Measurements from ENCODE around the gene MAST4.

Gene MAST4

DNA sequence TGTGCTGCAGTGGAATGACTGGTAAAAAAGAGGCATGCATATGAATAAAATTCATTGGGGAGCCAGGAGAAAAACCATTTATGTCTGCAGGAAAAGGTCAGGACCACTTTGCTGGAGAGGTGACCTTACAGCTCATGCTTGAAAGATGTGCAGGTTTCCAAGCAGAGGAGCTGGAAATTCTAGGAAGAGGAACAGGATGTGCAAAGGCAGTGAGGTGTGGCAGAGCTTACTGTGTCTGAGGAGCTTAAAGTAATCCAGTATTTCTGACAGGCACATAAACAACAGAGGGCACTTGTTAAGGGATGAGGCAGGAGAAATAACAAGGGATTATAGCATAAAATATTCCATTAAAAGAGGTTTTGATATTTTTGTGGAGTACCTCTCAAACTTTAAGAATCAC lies 397.3 kb downstream of the MAST4 start:
- DNase-seq (ENCODE audit: low read depth): no peak

DNA sequence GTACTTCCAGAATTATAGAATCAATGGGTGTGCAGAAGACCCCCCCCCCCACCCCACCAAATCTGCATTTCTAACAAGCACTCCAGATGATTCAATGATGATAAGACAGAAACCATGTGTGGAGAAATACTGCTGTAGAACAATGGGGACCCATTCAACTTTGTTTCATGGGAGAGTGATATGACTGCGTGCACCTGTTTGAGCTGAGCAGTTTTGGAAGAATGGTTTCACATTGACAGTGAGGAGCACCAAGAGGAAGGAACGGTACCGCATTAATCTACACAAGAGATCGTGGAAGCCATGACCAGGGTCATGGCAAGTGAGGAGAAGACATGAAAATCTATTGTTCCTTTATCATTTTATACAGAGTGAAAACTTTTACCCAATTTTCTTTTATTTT lies 397.7 kb downstream of the MAST4 start:
- no peak for DNase-seq (ENCODE audit: low read depth)

DNA sequence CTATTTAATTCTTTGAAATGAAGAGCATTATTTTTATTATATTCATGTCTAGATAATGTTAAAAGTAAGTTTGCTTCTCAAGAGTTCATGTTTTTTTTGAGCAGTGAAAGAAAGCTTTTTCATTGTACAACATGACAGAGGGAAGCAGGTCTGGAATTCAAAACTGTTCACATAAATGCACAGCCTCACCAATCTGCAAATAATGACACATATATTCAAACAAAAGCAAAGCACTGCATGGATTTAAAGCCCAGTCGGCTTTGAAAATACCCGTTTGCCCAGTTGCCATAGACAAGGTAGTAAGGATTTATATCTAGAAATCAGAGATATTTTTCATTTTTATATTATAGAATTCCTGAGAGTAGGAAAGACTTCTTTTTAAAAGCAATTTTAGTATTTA lies 398.6 kb downstream of the MAST4 start:
- DNase-seq (ENCODE audit: low read depth): no peak

DNA sequence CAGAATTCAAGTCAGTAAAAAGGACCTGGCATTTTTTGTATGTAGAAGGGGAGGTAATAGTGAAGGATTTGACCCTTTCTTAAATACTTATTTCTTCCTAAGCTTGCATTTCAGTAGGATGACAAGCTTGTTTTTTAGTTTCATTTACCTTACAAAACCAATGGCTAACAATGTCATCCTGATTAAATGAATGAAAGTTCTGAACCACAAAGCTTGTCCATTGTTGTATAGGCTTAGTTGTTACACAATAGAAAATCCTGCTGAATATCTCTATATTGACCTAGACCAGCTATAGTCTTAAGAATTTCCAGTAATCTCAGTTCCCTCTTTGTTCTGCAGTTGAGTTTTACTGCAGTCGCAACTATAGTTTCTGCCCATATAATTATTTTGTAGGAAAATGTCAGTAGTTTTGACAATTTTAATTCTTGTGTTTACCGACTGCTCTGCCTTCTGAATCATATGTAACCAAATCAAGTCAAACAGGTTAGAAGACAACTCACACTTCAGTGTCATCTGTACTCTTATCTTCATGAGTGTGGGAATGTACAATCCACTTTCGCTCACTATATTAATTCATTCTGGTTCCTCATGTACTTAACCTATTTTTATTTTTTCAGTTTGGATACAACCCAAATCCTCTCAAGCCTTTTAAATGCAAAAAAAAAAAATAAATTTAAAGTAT lies 404.7 kb downstream of the MAST4 start:
- no peak for DNase-seq (ENCODE audit: low read depth)

DNA sequence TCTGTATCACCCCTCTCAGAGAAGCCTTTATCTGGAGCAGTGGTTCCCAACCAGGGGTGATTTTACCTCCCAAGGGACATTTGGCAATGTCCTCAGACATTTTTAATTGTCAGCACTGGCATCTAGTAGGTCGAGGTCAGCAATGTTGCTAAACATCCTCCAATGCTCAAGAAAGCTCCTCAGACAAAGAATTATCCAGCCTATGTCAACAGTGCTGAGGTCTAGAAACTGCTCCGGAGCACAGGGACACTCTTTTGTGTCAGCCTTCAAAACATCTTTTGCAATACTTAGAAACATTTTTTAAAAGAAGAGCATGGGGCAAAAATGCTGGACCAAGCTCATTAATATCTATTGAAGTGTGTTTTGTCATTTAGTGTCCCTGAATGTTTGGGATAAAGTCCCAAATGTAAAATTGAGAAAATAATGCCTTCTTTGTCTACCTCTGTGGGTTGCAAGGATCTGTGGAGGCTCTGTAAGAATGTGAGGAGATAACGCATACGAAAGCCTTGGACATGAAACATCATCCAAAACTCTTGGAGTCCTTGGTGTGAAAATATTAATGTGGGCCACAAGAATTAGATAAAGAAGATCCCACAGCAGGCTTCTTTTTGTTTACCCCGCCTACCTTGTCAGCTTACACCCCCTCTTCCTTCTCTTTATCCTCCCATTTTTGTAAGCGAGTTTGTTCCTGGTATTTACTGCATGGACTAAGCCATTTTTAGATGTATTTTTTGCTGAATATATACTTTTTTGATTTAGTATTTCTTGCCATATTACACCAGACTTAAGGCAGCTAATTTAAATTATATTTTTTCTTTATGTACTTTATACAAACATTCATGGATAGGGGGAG lies 406.9 kb downstream of the MAST4 start:
- no peak for DNase-seq (ENCODE audit: low read depth)

DNA sequence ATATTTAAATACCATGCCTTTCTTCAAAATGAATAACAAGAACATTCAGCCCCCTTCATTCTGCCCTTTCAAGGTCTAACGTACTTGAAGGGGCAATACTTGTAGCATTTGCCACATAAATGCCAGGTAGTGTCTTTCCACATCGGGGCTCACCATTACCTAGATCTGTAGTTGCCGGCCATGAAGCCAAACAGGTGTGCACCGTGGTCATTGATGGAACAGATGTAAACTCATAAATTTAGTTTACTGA lies 407.4 kb downstream of the MAST4 start:
- no peak for DNase-seq (ENCODE audit: low read depth)

DNA sequence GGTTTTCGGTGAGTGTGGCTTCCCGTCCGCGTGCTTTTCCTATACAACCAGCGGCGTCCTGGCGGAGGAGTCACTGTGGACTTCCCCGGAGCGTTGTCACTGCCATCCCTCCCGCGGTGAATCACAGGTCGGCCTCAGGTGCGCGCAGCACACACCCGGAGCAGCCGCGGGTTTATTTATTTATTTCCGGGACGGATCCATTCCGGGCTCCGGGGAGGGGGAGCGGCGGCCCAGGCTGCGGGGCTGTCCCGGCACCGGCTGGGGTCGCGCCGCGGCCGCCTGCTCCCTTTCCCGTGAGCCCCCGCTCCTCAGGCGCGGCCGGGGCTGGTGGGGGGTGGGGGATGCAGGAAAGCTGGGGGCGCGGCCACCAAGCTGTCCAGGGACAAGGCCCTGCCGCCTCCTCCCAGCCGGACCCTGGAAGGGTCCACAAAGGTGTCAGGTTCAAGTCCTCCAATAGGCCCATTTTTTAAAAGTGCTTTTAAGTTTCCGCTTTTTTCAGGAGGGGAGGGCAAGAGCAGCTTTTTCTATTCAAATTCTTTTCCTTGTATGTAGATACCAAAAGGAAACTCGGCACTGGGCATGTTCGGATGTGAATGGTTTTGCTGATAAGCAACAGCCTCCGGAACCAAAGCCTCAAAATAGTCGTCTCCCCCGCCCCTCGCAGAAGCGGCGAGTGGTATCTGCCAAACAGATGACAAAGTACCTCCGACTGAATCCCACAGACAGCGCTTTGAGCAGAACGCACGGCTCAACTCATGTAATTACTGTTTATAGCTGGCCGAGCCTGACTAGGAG lies 407.9 kb downstream of the MAST4 start:
- DNase-seq (ENCODE audit: low read depth): peak; percentile 87

DNA sequence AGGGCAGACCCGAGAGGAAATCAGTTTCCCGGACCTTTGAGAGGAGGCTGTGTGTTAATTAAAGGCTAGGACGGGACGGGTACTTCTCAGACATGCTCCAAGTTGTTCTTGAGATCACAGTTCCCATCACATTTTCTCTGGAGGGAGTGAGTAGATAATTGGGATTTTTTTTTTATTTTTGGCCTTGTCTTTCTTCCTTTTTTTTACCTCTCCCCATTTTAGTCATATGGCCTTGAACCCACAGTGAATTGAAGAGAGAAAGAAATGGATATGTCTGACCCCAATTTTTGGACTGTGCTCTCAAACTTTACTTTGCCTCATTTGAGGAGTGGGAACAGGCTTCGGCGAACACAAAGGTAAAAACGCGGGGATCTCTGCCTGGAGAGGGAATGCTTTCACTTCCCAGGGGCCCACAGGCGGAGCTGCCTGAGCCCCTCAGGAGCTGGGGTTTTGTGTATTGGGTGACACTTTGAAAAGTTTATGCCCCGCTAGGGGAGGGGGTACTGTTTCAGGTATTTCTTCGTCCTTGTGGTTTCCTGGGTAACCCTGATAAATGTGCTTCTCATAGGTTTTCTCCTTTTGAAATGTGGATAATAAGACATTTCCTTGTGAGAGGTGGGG lies 408.6 kb downstream of the MAST4 start:
- no peak for DNase-seq (ENCODE audit: low read depth)

DNA sequence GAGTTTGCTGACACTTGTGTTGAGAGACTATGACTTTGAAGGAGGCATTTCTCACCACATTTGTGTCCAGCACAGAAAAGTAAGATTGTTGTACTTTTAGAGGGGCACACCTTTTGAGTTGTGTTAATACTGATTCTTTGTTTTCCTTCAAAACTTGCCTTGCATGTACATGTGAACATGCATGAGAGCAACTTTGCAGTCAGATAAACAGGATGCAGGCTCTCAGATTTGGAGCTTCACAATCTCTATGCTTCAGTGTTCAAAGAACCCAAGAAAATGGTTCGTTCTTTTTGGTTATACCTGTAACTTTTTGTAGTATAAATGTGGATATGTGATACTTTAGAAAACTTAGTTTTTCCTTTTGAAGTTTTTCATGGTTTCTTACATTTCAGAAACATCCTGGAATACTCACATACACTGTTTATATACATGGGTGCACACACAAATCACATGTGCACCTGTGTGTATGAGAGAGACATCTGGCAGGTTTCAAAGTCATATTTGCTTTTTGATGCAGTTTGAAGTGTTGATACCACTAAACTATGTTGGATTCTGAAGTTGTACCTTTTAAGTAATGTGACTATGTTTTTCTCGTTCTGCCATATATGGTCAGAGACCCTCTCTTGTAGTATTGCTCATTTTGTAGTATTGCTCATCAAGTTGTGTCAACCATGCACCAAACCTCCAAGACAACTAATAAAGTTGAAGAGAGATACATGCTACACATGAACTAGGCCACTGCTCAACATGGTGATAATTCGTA lies 409.7 kb downstream of the MAST4 start:
- no peak for DNase-seq (ENCODE audit: low read depth)

DNA sequence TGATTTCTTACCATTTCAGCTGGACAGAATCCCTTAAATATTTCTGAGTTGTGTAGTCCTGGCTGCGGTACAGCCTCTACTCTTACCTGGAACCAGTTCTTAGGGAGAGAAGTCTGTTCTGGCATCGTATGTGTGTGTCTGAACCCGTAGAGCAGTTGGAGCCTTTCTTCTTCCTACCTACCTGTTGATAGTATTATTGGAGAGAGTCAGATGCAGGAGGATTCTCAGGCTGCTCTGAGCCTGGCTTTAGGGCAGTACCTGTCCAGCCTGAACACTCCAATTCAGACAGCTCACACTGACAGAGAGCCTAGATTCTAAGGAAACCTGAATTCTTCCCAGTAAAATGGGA lies 410.3 kb downstream of the MAST4 start:
- no peak for DNase-seq (ENCODE audit: low read depth)

DNA sequence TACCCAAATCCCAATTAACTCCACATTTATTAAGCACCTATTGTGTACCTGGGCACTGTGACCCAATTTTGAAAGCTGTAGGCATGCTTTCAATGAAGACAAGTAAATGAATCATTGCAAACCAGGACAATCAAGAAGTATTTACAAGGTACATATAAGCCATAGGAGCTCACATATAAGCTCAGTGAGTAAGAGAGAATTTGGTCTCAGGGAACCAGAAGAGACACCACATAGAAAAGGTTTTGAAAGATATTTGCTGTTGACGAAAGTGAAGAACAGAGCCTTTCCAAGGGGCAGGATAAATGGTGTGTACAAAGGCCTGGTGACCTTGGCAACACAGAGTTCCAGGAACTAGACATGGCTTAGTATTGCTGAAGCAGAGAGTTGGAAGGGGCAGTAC lies 412.8 kb downstream of the MAST4 start:
- DNase-seq (ENCODE audit: low read depth): no peak

DNA sequence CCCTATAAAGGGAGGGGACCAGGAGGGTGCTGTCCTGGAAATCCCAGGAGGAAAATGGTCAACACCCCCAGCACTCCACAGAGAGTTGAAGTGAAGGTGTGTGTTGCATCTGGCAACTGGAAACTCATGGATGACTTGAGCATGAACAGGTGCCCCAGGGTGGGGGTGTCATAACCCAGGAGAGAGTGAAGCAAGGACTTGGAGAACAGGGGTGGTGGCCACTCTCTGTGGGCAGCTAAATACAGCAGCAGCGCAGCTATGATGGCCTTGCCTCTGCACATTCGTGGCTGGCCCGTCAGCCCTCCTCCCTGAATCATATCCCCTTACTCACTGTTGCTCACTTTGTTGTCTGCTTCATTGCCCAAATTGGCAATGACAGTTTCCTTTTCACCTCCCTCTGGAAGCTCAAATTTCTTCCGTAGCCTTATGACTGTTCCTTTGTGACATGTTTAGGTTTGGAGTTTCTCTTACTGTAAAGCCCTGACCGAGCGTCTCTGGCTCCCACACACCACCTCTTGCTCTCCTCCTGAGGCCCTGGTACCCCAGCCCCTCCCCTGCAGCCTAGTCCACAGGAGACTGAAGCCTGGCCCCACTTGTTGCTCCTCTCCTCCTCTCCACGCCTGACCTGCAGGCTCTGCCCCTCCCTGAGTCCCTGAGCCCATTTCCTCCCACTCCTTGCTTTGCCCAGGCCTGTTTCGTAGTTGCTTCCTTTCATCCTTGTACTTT lies 414.7 kb downstream of the MAST4 start:
- peak; percentile 44 for DNase-seq (ENCODE audit: low read depth)

DNA sequence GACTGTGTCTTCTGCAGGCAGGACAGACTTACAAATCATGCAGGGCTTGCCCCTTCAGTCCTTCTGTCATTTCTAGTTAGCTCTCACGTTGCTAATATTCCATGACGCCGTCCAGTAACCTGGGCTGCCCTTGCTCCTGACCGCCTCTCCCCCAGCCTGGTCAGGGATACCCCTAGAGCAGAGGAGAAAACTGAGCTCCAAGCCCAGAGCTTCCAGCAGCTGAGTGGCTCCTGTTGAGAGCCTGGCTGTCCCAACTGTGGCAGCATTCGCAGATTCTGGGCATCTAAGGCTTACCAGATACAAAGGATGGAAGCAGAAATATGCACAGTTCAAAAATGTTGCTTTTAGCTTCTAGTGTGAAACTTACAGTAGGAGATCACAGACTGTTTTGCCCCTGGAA lies 415.2 kb downstream of the MAST4 start:
- DNase-seq (ENCODE audit: low read depth): no peak

DNA sequence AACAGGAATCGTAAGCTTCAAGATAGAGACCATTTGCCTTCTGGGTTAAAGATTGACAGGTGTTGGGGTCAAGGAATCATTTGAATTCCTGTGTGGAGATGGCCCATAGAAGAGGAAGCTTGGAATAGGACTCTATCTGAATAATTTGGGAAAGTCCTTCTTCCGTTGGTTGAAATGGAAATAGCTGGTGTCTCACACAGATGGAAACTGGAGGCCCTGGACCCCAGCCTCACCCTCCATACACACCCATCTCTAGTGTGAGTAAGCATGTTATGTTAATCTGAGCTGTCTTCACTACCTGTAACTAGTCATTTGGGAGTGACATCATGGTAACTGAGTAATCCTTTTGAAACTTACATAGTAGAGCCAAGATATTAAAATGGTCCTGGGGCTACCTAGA lies 416.0 kb downstream of the MAST4 start:
- no peak for DNase-seq (ENCODE audit: low read depth)

DNA sequence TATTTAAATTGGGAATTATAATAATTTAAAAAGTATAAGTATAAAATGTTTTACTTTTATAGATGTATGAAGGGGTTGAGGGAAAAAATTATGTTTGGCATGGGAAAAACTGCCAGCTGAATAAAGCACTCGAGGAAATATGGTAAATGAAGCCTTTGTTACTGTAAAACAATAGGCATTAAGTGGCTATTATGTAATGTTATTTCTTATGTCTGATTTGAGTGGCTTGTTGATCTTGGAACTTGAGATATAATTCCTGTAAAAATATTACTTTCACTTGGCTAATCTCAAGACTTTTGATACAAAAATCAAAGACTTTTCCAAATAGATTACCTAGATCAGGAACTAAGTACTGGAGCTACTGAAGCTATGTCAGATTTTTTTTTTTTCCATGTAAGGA lies 417.5 kb downstream of the MAST4 start:
- no peak for DNase-seq (ENCODE audit: low read depth)

DNA sequence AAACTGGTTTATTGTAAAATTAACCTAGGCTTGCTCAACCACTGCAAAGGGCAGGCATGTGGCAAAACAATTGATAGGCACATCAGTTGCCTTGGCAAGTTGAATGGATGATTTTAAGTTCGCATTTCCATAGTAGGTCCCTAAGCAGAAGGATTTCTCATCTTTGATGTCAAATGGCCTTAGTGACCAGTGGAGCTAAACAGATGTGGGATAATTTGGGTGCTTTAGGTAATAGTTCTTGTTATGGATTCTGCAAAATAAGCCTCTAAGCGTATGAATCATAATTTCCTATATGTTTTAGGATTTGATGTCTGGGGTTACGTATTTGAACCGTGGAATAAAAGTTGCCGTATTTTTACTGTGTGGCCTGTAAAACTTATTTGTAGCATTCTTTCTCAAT lies 418.0 kb downstream of the MAST4 start:
- no peak for DNase-seq (ENCODE audit: low read depth)

DNA sequence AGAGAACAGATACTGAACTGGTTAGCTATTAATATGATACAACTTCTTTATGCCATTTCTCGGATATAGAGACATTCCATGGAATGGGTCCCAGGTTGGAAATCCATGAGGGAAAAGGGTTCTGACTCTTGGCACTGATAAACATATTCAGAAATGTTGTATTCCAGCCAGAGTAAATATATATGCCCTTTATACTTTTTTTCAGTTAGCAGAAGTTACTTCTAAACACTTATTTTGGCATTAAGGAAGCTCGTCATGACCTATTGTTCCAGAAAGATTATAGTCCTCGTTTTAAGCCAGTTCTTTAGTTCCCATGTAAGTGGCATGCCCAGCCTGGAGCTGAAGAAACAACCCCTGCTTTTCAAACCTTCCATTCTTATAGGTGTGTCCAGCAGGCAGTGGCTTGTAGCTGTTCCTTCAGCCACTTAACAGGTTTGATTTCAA lies 418.8 kb downstream of the MAST4 start:
- no peak for DNase-seq (ENCODE audit: low read depth)

DNA sequence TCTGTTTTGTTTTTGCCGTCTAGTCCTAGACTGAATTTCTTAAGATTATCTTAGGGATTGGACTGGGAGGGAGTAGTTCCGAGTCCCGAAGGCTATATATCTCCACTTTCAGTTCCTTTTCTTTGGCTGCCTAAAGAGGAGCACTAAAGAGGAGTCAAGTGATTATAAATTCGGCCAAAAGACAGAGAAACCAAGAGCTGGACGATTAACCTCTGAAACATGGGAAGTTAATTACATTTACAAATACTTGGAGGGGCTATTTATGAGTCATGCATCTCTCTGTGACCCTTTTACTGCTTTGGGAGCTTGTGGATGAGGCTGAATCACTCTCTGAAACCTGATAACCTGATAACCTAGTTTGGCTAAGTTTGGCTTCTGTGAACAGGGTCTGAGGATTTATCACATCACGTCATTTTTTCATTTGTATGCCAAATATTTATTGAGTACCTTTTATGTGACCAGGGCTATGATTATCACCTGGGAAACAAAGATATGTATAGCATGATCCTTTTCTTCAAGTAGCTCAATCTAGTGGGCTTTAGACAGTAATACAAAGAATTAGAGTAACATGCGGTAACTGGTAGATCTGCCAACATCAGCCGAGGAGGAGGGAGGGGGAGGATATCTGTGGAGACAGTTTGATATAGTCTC lies 419.5 kb downstream of the MAST4 start:
- DNase-seq (ENCODE audit: low read depth): no peak

DNA sequence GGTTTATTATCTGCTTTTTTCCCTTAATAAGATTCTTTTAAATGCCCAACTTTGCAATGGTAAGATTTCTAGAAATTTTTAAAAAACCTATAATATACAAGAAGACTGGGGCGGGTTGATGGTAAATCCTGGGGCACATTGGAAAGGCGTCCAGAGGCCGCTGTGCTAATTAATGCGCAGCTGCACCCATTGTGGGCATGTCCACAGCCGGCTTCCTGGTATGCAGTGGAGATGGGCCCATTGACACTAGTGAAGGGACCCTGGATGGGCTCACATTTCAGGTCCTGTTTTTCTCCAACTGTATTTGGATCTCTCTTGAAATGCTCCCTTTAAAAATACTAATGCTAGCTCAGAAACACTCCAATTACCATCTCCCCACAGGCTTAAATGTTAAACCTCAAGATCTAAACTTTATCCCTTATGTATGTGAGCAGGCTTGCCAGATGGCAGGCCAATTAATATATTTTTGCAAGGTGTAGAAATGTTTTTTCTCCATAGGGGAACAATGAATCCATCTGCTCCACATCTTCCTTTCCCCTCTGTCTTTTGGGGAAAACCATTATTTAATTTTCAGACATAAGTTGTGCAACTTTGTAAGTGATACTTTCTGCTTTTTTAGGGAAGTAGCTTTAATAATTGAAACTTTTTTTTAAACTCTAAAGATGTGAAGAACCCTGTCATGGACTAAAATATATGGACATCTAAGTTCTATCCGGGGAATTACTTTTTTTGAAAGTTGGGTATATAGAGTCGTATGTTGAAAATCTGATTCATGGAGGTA lies 423.1 kb downstream of the MAST4 start:
- DNase-seq (ENCODE audit: low read depth): no peak

DNA sequence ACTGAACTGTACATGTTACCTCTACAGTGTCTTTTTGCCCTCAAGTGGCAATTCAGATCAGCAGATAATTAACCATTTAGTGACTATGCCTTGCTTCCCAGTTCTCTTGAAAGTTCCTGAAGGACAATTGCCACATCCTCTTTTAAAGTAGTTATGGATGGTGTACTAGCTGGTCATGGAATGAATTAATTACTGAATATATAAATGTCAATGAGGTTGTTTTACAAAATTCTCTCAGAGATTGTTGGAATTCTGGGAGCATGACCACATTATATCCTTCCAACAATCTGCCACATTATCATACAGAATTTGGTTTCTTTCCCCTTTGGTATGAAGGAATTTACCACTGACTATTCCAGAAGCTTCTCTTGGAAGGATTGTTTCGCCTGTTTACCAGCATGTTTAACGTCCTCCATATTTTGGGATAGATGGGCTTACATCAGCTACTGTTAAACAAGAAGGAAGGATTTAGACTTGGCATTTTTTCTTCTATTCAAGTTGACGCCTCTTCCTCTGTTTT lies 424.0 kb downstream of the MAST4 start:
- DNase-seq (ENCODE audit: low read depth): no peak

All from activated T-cell treated with anti-CD3 and anti-CD28 coated beads for 48 hours (primary cell).